Uterus (tissue), 2 donors: ENCODE measurements around the gene KCNMB2.

Source experiments
- CTCF ChIP-seq, 4 experiments: fragments of 200-600 bp in 2 of 4; fragments of 450-650 bp in 2 of 4; sonication (generic) in 2 of 4; IDR thresholded peaks; one replicate each; pipeline ENCODE4 v1.5.1; 2016 to 2019; ENCODE audit warnings: antibody characterized with exemption in 4 of 4, mild to moderate bottlenecking in 2 of 4, moderate library complexity in 1 of 4
- POLR2A ChIP-seq, 2 donors: fragments of 450-650 bp; IDR thresholded peaks; one replicate each; pipeline ENCODE4 v1.6.1; 2016; ENCODE audit warnings: antibody characterized with exemption in 2 of 2, mild to moderate bottlenecking in 1 of 2, moderate library complexity in 1 of 2

GRCh38 chr3:178837512-178837911 is 301.3 kb downstream of the KCNMB2 start:
- no peak for TF ChIP-seq CTCF (IDR thresholded peaks at IDR 0.05)
- TF ChIP-seq POLR2A (IDR thresholded peaks at IDR 0.05) = no peak
